Body of pancreas (tissue), 4 donors: ENCODE data around the gene ADAMTS5. TPM values are rescaled to one million over a fixed set of nuclear protein-coding genes. Genes with fewer than 3 reads are reported as not detected.

Experiments used
- ATAC-seq: fragments of 150-250 bp; one replicate; pipeline ENCODE4 v1.9.1; 2016
- DNase-seq, 4 donors: peaks; one replicate each; pipeline ENCODE4 v3.0.0-alpha.2; 2019
- H3K27ac ChIP-seq, 4 donors: fragments of 200-600 bp; sonication (generic); 1 replicate in 3 of 4; 2 replicates in 1 of 4; pipeline versions ENCODE4 v1.5.1 to v1.6.1; 2016 to 2019; ENCODE audit warnings: mild to moderate bottlenecking in 1 of 4, mixed read lengths in 1 of 4, moderate library complexity in 1 of 4
- H3K27me3 ChIP-seq, 2 donors: fragments of 200-600 bp; sonication (generic); one replicate each; pipeline ENCODE4 v1.6.0; 2016; ENCODE audit warnings: mild to moderate bottlenecking in 1 of 2
- H3K36me3 ChIP-seq, 2 donors: fragments of 200-600 bp; sonication (generic); replicated peaks in 1 of 2; 2 replicates each; pipeline ENCODE4 v1.5.1; 2016; ENCODE audit warnings: low read depth in 2 of 2; ENCODE audit not compliant: insufficient read depth in 1 of 2
- H3K4me1 ChIP-seq: fragments of 200-600 bp; sonication (generic); one replicate; pipeline ENCODE4 v1.6.0; 2016
- H3K4me3 ChIP-seq, 2 donors: fragments of 200-600 bp; sonication (generic); 1 replicate in 1 of 2; 2 replicates in 1 of 2; pipeline ENCODE4 v1.5.1; 2016 to 2019
- H3K9me3 ChIP-seq, 3 donors: fragments of 200-600 bp; sonication (generic); 1 replicate in 2 of 3; 2 replicates in 1 of 3; pipeline ENCODE4 v1.5.1; 2016
- CTCF ChIP-seq, 7 experiments: fragments of 450-650 bp in 4 of 7; fragments of 200-600 bp in 3 of 7; sonication (generic) in 3 of 7; IDR thresholded peaks; one replicate each; pipeline ENCODE4 v1.5.1; 2016 to 2019; ENCODE audit warnings: antibody characterized with exemption in 7 of 7
- POLR2A ChIP-seq, 3 donors: fragments of 450-650 bp; IDR thresholded peaks; one replicate each; pipeline ENCODE4 v1.6.1; 2016; ENCODE audit warnings: antibody characterized with exemption in 3 of 3, mild to moderate bottlenecking in 2 of 3
- WGBS, 2 donors: methylation state at CpG; one replicate each; pipeline ENCODE4 v1.1.5; 2017; 5-methylcytosine and 5-hydroxymethylcytosine counted together
- intact Hi-C: fragments of 100-400 bp; cut with DNase I; formaldehyde crosslinking; loops from one replicate; pipeline ENCODE4 v1.15.1; 2023
- total RNA-seq, 2 donors: library from RNA; depleted of rRNA; stranded (reverse); fragments of >200 nt; gene quantifications; one replicate each; pipeline ENCODE4 v1.1.0, GENCODE V29; 2016

Gene ADAMTS5
- total RNA-seq, 2 donors from 2014 or later, result 3.4 to 3.6 TPM

- 41% methylated on average over 5 of the region's 5 CpGs for WGBS, 2 donors
- Histone ChIP-seq H3K9me3 (no peaks in the 10 kb centered on the region), H3K4me1 (peaks cover 12% of the 10 kb centered on the region), H3K4me3 (no peak overlapping the region), H3K36me3 (no peaks in the 10 kb centered on the region), H3K27me3 (no peaks in the 10 kb centered on the region), H3K27ac (no peak overlapping the region)
- TF ChIP-seq CTCF (IDR thresholded peaks at IDR 0.05) (no peak), POLR2A (IDR thresholded peaks at IDR 0.05) (no peak)
- ATAC-seq (no peak), DNase-seq (no peak)
- intact Hi-C loops, result no loop called here
Measured at GRCh38 chr21:26936641-26937040, 30.2 kb downstream of the ADAMTS5 start.

GRCh38 chr21:26935977-26936376 is 30.9 kb downstream of the ADAMTS5 start:
- H3K27ac ChIP-seq, result no peak overlapping the region
- peaks cover 12% of the 10 kb centered on the region for H3K4me1 ChIP-seq
- ATAC-seq (no peak), DNase-seq (no peak)
- H3K9me3 ChIP-seq, result no peaks in the 10 kb centered on the region
- H3K36me3 ChIP-seq, result no peaks in the 10 kb centered on the region
- TF ChIP-seq CTCF (IDR thresholded peaks at IDR 0.05), result no peak
- TF ChIP-seq POLR2A (IDR thresholded peaks at IDR 0.05), result no peak
- H3K27me3 ChIP-seq, result no peaks in the 10 kb centered on the region
- intact Hi-C loops, result no loop called here
- H3K4me3 ChIP-seq, result no peak overlapping the region

- Histone ChIP-seq H3K36me3 (no peaks in the 10 kb centered on the region), H3K27me3 (no peaks in the 10 kb centered on the region), H3K4me3 (no peak overlapping the region), H3K27ac (no peak overlapping the region), H3K9me3 (no peaks in the 10 kb centered on the region), H3K4me1 (peaks cover 1% of the 10 kb centered on the region)
- 92 to 95% methylated on average over 11 of the region's 11 CpGs for WGBS, 2 donors
- DNase-seq, result no peak
- intact Hi-C loops, result no loop called here
- no peak for ATAC-seq
- no peak for TF ChIP-seq CTCF (IDR thresholded peaks at IDR 0.05)
- no peak for TF ChIP-seq POLR2A (IDR thresholded peaks at IDR 0.05)
Measured at GRCh38 chr21:26934383-26934782, 32.5 kb downstream of the ADAMTS5 start.

DNA sequence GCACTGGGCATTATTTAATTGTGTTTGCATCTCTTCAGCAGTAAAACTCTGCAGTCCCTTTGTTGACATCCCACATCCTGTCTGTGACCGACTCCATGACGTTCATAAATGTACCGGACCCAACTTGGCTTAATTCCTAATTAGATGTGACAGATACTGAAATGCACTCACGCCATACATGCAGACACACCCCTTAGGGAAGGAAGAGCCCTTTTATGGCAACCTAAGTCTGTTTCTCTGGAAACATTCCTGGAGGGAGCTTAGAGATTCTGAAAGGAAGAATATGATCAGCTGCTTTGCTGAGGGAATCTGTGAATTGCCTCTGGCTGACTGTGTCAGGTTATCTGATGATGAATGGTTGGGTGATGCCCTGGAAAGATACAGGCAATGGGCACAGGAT is 33.4 kb downstream of the ADAMTS5 start:
- no peak overlapping the region for H3K27ac ChIP-seq
- H3K4me3 ChIP-seq, result no peak overlapping the region
- intact Hi-C loops, result no loop called here
- ATAC-seq (no peak), DNase-seq (no peak)
- no peaks in the 10 kb centered on the region for H3K36me3 ChIP-seq
- TF ChIP-seq POLR2A (IDR thresholded peaks at IDR 0.05) (no peak), CTCF (IDR thresholded peaks at IDR 0.05) (no peak)
- 66 to 94% methylated on average over 4 of the region's 4 CpGs for WGBS, 2 donors
- no peaks in the 10 kb centered on the region for H3K4me1 ChIP-seq
- no peaks in the 10 kb centered on the region for H3K27me3 ChIP-seq
- H3K9me3 ChIP-seq, result no peaks in the 10 kb centered on the region

DNA sequence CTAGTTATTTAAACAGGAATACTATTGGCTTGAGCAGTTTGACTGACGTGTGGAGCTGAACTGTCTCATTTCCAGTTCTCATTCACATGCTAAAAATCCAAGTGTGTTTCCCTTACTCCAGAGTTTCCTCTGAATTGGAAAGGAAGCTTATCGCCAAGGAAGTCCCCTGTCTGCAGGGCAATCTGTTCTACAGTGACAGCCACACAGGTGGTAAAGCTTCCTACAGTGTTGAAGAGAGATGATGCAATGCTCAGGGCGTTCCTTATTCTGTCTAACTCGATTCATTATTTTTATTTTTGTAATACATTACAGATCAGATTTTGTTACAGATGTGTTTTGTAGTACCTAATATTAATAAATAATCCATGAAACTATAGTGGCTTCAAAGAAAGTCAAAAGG is 41.3 kb downstream of the ADAMTS5 start:
- intact Hi-C loops, result no loop called here
- no peaks in the 10 kb centered on the region for H3K36me3 ChIP-seq
- H3K4me1 ChIP-seq, result no peaks in the 10 kb centered on the region
- TF ChIP-seq CTCF (IDR thresholded peaks at IDR 0.05), result no peak
- TF ChIP-seq POLR2A (IDR thresholded peaks at IDR 0.05), result no peak
- no peak overlapping the region for H3K4me3 ChIP-seq
- no peaks in the 10 kb centered on the region for H3K9me3 ChIP-seq
- no peaks in the 10 kb centered on the region for H3K27me3 ChIP-seq
- no peak overlapping the region for H3K27ac ChIP-seq
- DNase-seq (no peak), ATAC-seq (no peak)
- 62 to 77% methylated on average over 4 of the region's 4 CpGs for WGBS, 2 donors
